Body of pancreas (tissue), 4 donors: Measurements from ENCODE around the gene CPNE2.
"Not testable (repeated sequence)": the region's sequence is repeated elsewhere in the genome, so short reads cannot be mapped to it uniquely, and the experiment has no call there.

ENCODE experiments used
- CTCF ChIP-seq, 7 experiments: fragments of 450-650 bp in 4 of 7; fragments of 200-600 bp in 3 of 7; sonication (generic) in 3 of 7; IDR thresholded peaks; one replicate each; pipeline ENCODE4 v1.5.1; 2016 to 2019; ENCODE audit warnings: antibody characterized with exemption in 7 of 7
- POLR2A ChIP-seq, 3 donors: fragments of 450-650 bp; IDR thresholded peaks; one replicate each; pipeline ENCODE4 v1.6.1; 2016; ENCODE audit warnings: antibody characterized with exemption in 3 of 3, mild to moderate bottlenecking in 2 of 3

DNA sequence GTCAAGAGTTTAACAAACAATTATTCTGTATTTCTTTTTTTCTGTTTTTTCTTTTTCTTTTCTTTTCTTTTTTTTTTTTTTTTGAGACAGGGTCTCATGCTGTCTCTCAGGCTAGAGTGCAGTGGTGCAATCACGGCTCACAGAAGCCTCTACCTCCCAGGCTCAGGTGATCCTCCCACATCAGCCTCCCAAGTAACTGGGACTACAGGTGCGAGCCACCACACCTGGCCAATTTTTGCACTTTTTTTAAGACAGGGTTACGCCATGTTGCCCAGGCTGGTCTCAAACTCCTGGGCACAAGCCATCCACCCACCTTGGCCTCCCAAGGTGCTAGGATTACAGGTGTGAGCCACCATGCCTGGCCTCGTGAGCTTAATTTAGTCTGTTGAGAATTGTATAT, 97.1 kb downstream of the CPNE2 start:
- not testable (repeated sequence) for TF ChIP-seq CTCF, POLR2A (IDR thresholded peaks at IDR 0.05)
